OCI-LY3 (cell line): ENCODE measurements around the gene EGF.

ENCODE experiments used
- CTCF ChIP-seq: fragments of 200-600, 300-600 bp; sonication (generic); IDR thresholded peaks from 2 replicates; pipeline ENCODE4 v1.5.1; 2014; ENCODE audit warnings: antibody characterized with exemption, low read length, low read depth
- EZH2phosphoT487 ChIP-seq: fragments of 200-600 bp; shearing (Covaris generic); IDR thresholded peaks from 2 replicates; pipeline ENCODE4 v1.6.1; 2018; ENCODE audit warnings: antibody characterized with exemption, mixed run types, low read depth

GRCh38 chr4:109930464-109930863, 17.8 kb downstream of the EGF start:
- TF ChIP-seq CTCF = no peak
- TF ChIP-seq EZH2phosphoT487 = no peak
